HepG2 (cell line): ENCODE measurements around the gene CBY1. TPM values are rescaled to one million over a fixed set of nuclear protein-coding genes. Genes with fewer than 3 reads are reported as not detected.

Experiments used
- CHD4 ChIP-seq: fragments of 200-600 bp; sonication (generic); IDR thresholded peaks from 2 replicates; pipeline ENCODE4 v1.7.0; 2017; ENCODE audit warnings: mild to moderate bottlenecking, low read length, borderline replicate concordance
- E2F5 ChIP-seq: sonication (generic); formaldehyde crosslinking; conservative IDR thresholded peaks from 2 replicates; pipeline ENCODE4 v1.4.0; 2020; ENCODE audit warnings: missing genetic modification reagents
- EP300 ChIP-seq, 3 experiments: sonication (generic) in 1 of 3; formaldehyde crosslinking in 1 of 3; IDR thresholded peaks; 2 replicates each; pipeline versions ENCODE4 v1.5.1 to v1.6.1; 2011 to 2020; ENCODE audit warnings: low read depth in 2 of 3, low read length in 2 of 3, borderline replicate concordance in 1 of 3, improper control_type of control experiment in 1 of 3, mild to moderate bottlenecking in 1 of 3, missing genetic modification reagents in 1 of 3, moderate library complexity in 1 of 3
- FOXM1 ChIP-seq: sonication (generic); formaldehyde crosslinking; IDR thresholded peaks from 2 replicates; pipeline ENCODE4 v1.5.0; 2020; ENCODE audit warnings: missing genetic modification reagents
- HNF4G ChIP-seq, 2 experiments: sonication (generic) in 1 of 2; formaldehyde crosslinking in 1 of 2; IDR thresholded peaks; 2 replicates each; pipeline versions ENCODE4 v1.4.0 to v1.6.1; 2011 to 2020; ENCODE audit warnings: borderline replicate concordance in 2 of 2, low read depth in 2 of 2, mild to moderate bottlenecking in 2 of 2, low read length in 1 of 2, missing genetic modification reagents in 1 of 2, moderate library complexity in 1 of 2
- KAT8 ChIP-seq: IDR thresholded peaks from 2 replicates; pipeline ENCODE4 v1.6.1; 2016; ENCODE audit warnings: missing genetic modification reagents, missing compliant biosample characterization
- MIER3 ChIP-seq: IDR thresholded peaks from 2 replicates; pipeline ENCODE4 v1.6.1; 2016; ENCODE audit warnings: missing compliant biosample characterization, borderline replicate concordance
- NFE2 ChIP-seq: sonication (generic); formaldehyde crosslinking; IDR thresholded peaks from 2 replicates; pipeline ENCODE4 v1.4.0; 2020; ENCODE audit warnings: missing genetic modification reagents
- NFYB ChIP-seq: sonication (generic); formaldehyde crosslinking; IDR thresholded peaks from 2 replicates; pipeline ENCODE4 v1.4.0; 2020; ENCODE audit warnings: missing genetic modification reagents
- RAD51 ChIP-seq: fragments of 450-650 bp; IDR thresholded peaks from 2 replicates; pipeline ENCODE4 v1.6.1; 2016; ENCODE audit warnings: borderline replicate concordance
- SP4 ChIP-seq: sonication (generic); formaldehyde crosslinking; IDR thresholded peaks from 2 replicates; pipeline ENCODE4 v1.8.1; 2023; ENCODE audit warnings: mild to moderate bottlenecking, missing genetic modification reagents
- ZNF430 ChIP-seq: sonication (generic); formaldehyde crosslinking; IDR thresholded peaks from 2 replicates; pipeline ENCODE4 v1.9.0; 2021; ENCODE audit warnings: mild to moderate bottlenecking, missing genetic modification reagents
- ZNF451 ChIP-seq: sonication (generic); formaldehyde crosslinking; IDR thresholded peaks from 2 replicates; pipeline ENCODE4 v1.5.0; 2020; ENCODE audit warnings: mild to moderate bottlenecking, missing genetic modification reagents
- ZNF609 ChIP-seq: sonication (generic); formaldehyde crosslinking; IDR thresholded peaks from 2 replicates; pipeline ENCODE4 v1.4.0; 2020; ENCODE audit warnings: mild to moderate bottlenecking, missing genetic modification reagents, borderline replicate concordance
- ZNF644 ChIP-seq: IDR thresholded peaks from 2 replicates; pipeline ENCODE4 v1.6.1; 2016; ENCODE audit warnings: low read depth
- ZNF83 ChIP-seq: sonication (generic); formaldehyde crosslinking; IDR thresholded peaks from 2 replicates; pipeline ENCODE4 v1.4.0; 2020; ENCODE audit warnings: missing genetic modification reagents, mild to moderate bottlenecking, borderline replicate concordance
- ZNF850 ChIP-seq: sonication (generic); formaldehyde crosslinking; conservative IDR thresholded peaks from 2 replicates; pipeline ENCODE4 v1.9.0; 2021; ENCODE audit warnings: mild to moderate bottlenecking, missing genetic modification reagents
- ZSCAN25 ChIP-seq: sonication (generic); formaldehyde crosslinking; IDR thresholded peaks from 2 replicates; pipeline ENCODE4 v1.8.0; 2022; ENCODE audit warnings: mild to moderate bottlenecking, missing genetic modification reagents
- polyA plus RNA-seq, 8 experiments: library from polyadenylated mRNA; depleted of rRNA in 3 of 8; stranded (reverse) in 7 of 8; unstranded in 1 of 8; fragments of >200 nt; fragmentation: Illumina TruSeq in 4 of 8; extraction: Trizol in 4 of 8; gene quantifications; 2 replicates each; pipeline versions ENCODE4 v1.2.1 to v1.2.3, GENCODE V29; 2011 to 2016; ENCODE audit warnings: low read depth in 4 of 8, missing spikeins in 1 of 8, mixed read lengths in 1 of 8; ENCODE audit not compliant: insufficient read depth in 1 of 8
- total RNA-seq, 5 experiments: library from RNA; depleted of rRNA; stranded (reverse); fragments of >200 nt; fragmentation: Illumina TruSeq; extraction: Trizol; gene quantifications; 2 replicates each; pipeline ENCODE4 v1.2.3, GENCODE V29; 2016; ENCODE audit warnings: low read depth in 1 of 5
- TF ChIP-seq, protein P1 (sequence below): sonication (generic); formaldehyde crosslinking; IDR thresholded peaks from 2 replicates; pipeline ENCODE4 v1.9.0; 2021; ENCODE audit warnings: missing genetic modification reagents, mild to moderate bottlenecking, borderline replicate concordance
- TF ChIP-seq, protein P2 (sequence below): sonication (generic); formaldehyde crosslinking; IDR thresholded peaks from 2 replicates; pipeline ENCODE4 v1.4.0; 2020; ENCODE audit warnings: mild to moderate bottlenecking, low read depth, missing genetic modification reagents

The CBY1 gene
- total and polyA plus RNA-seq, 2 of the 13 experiments (the other 11 are each of a cell fraction or from before 2014, with no cell fraction given) = 19.7 to 20.3 TPM

GRCh38 chr22:38681582-38682335, 25.3 kb downstream of the CBY1 start, which contains the start of gene TOMM22 (continued):
- TF ChIP-seq ZNF609 (CRISPR knock-in tag) (peak; percentile 53; the same call in 1 of the 2 replicates), NFE2 (CRISPR knock-in tag) (no peak), ZSCAN25 (CRISPR knock-in tag) (peak; percentile 71; the same call in 1 of the 2 replicates), CHD4 (no peak), EP300 (IDR thresholded peaks at IDR 0.05; ENCODE audit: low read depth in 2 of 2, low read length in 2 of 2) (no peak; a peak in 1 of 4 replicates), EP300 (CRISPR knock-in tag; IDR thresholded peaks at IDR 0.05; ENCODE audit: borderline replicate concordance) (peak; percentile 71), ZNF430 (CRISPR knock-in tag) (peak; percentile 63; the same call in 1 of the 2 replicates), ZNF850 (CRISPR knock-in tag) (no peak), E2F5 (CRISPR knock-in tag) (peak; percentile 82), ZNF644 (CRISPR knock-in tag) (no peak), SP4 (CRISPR knock-in tag) (peak; percentile 81), MIER3 (CRISPR knock-in tag) (peak; percentile 84; the same call in 1 of the 2 replicates), HNF4G (IDR thresholded peaks at IDR 0.05; ENCODE audit: borderline replicate concordance, low read depth, low read length) (no peak), HNF4G (CRISPR knock-in tag; IDR thresholded peaks at IDR 0.05; ENCODE audit: borderline replicate concordance, low read depth) (peak; percentile 52; the same call in 1 of the 2 replicates), FOXM1 (CRISPR knock-in tag) (peak; percentile 55; the same call in 1 of the 2 replicates), ZNF451 (CRISPR knock-in tag) (peak; percentile 83; the same call in 1 of the 2 replicates), NFYB (CRISPR knock-in tag) (no peak), RAD51 (no peak), ZNF83 (CRISPR knock-in tag) (no peak), KAT8 (CRISPR knock-in tag) (peak; percentile 100)
- TF ChIP-seq, protein P1, sequence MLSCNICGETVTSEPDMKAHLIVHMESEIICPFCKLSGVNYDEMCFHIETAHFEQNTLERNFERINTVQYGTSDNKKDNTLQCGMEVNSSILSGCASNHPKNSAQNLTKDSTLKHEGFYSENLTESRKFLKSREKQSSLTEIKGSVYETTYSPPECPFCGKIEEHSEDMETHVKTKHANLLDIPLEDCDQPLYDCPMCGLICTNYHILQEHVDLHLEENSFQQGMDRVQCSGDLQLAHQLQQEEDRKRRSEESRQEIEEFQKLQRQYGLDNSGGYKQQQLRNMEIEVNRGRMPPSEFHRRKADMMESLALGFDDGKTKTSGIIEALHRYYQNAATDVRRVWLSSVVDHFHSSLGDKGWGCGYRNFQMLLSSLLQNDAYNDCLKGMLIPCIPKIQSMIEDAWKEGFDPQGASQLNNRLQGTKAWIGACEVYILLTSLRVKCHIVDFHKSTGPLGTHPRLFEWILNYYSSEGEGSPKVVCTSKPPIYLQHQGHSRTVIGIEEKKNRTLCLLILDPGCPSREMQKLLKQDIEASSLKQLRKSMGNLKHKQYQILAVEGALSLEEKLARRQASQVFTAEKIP (CRISPR knock-in tag) = peak; percentile 59; the same call in 1 of the 2 replicates
- TF ChIP-seq, protein P2, sequence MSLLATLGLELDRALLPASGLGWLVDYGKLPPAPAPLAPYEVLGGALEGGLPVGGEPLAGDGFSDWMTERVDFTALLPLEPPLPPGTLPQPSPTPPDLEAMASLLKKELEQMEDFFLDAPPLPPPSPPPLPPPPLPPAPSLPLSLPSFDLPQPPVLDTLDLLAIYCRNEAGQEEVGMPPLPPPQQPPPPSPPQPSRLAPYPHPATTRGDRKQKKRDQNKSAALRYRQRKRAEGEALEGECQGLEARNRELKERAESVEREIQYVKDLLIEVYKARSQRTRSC (CRISPR knock-in tag) = no peak
